ENCODE data around the gene AHR. TPM values are rescaled to one million over a fixed set of nuclear protein-coding genes. Genes with fewer than 3 reads are reported as not detected.

The AHR gene
- total RNA-seq, 6 donors from 2014 or later: 68.8 to 236 (median 95.6) TPM

DNA sequence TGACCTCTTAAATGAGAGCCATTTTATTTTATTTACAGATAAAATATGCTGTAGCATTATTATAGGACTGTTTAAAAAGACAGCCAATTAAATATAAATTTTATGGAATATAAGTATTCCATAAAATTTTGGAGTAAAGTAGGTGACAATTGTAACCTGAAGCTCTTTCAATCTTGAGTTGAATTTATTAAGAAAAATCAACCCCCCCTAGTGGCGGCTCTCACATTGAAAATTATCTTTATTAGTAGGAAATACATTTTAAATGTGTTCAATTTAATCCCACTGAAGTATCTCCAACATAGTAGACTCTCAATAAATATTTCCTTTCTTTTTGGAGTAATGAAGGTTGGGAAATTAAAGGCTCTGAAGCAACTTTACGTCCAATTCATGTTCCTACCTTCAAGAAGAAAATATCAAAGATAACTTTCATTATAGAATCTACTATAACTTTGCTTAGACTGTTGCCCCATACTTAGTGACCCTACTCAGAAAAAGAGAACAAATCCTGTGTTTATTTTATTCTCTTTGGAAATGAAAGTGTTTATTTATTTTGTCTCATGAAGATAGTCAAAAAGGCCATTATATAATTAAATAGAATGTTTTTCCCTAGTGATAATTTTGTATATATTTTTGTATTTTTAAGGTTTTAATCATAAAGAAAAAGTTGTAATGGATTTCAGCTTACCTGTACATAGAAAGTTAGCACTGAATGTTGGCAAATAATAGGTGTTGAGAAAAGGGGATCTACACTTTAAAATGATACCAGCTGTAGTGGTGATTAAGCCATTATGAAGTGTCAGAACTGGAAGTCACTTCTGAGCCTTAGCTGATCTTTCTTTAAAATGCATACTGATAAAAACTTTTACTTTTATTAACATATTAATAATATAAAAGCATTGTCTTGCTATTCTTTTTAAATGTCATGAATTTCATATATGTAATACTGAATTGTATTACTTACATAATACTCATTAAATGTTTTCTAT lies 3.3 kb downstream of the AHR start:
- Histone ChIP-seq H3K36me3 (no peaks in the 10 kb centered on the region), H3K27me3 (no peaks in the 10 kb centered on the region), H3K4me1 (peaks cover 34 to 54% (median 40%) of the 10 kb centered on the region in 4 donors), H3K4me3 (peak overlapping the region in 3 of 4 donors; percentile 64 to 84 (median 78)), H3K27ac (peak overlapping the region; percentile 93 to 99 (median 96)), H3K9me3 (no peaks in the 10 kb centered on the region)
- no peak for DNase-seq
- TF ChIP-seq, protein P1, sequence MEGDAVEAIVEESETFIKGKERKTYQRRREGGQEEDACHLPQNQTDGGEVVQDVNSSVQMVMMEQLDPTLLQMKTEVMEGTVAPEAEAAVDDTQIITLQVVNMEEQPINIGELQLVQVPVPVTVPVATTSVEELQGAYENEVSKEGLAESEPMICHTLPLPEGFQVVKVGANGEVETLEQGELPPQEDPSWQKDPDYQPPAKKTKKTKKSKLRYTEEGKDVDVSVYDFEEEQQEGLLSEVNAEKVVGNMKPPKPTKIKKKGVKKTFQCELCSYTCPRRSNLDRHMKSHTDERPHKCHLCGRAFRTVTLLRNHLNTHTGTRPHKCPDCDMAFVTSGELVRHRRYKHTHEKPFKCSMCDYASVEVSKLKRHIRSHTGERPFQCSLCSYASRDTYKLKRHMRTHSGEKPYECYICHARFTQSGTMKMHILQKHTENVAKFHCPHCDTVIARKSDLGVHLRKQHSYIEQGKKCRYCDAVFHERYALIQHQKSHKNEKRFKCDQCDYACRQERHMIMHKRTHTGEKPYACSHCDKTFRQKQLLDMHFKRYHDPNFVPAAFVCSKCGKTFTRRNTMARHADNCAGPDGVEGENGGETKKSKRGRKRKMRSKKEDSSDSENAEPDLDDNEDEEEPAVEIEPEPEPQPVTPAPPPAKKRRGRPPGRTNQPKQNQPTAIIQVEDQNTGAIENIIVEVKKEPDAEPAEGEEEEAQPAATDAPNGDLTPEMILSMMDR (IDR thresholded peaks at IDR 0.05): peak; percentile 46 to 75 (median 56)
- no peak for TF ChIP-seq EP300 (IDR thresholded peaks at IDR 0.05)
- WGBS, 2 donors: 2 to 4% methylated on average over 2 of the region's 2 CpGs
- no peak for ATAC-seq (ENCODE audit: low FRiP score in 2 of 2)

DNA sequence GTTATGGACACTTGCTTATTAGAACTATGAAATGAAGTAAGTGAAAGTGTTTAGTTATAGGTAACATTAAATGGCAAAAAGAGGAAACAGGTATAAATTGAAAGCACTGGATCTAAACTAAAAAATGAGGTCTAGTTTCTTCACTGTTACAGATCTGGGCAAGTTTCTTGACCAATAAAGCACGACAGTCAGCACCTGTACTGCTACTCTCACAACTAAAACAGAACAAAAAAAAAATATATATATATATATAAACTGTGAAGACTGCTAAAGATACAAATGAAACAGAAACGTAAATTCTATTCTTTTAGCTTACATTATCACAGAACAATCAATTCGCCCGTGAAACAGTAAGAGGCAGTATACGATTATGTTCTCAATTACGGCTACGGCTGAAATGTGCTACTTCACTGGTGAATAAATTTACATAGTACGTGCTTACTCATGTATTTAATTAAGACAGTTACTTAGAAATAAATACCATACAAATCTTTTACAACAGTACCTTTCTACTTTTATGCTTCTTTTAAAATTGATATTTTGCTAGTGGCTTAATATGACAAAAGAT lies 4.2 kb downstream of the AHR start:
- TF ChIP-seq POLR2AphosphoS5 (IDR thresholded peaks at IDR 0.05): no peak
- TF ChIP-seq, protein P1 (IDR thresholded peaks at IDR 0.05): peak in 4 of 6 experiments; percentile 13 to 33 (median 27)
- TF ChIP-seq POLR2A (IDR thresholded peaks at IDR 0.05): no peak
- no peak for TF ChIP-seq EP300 (IDR thresholded peaks at IDR 0.05)
- peaks cover 43 to 56% (median 43%) of the 10 kb centered on the region in 4 donors for H3K4me1 ChIP-seq
- H3K27ac ChIP-seq: peak overlapping the region; percentile 23 to 99 (median 96)
- H3K4me3 ChIP-seq: peak overlapping the region in 3 of 4 donors; percentile 4 to 84 (median 64)
- WGBS, 2 donors: 15 to 18% methylated on average over 8 of the region's 8 CpGs
- H3K9me3 ChIP-seq: no peaks in the 10 kb centered on the region
- H3K36me3 ChIP-seq: no peaks in the 10 kb centered on the region
- no peak for DNase-seq
- no peaks in the 10 kb centered on the region for H3K27me3 ChIP-seq
- ATAC-seq (ENCODE audit: low FRiP score in 2 of 2): no peak

DNA sequence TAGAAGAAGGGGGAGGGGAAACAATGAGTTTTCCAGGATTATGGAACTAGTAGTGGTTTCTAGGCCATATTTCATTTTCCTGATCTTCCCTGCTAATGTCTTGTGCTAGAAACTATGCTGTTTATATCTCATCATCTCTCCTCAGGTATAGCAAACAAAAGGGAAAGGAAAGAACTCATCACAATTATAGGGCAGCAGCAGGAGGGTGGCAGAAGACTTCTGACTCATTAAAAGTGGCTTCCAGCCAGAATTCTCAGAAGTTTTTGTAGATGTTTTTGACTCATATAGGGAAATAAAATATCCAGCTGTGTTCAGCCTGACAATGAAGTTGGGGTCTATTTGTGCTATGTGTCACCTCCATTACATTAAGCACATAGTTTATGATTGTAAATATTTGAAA lies 6.5 kb downstream of the AHR start:
- H3K4me1 ChIP-seq: peaks cover 53 to 73% (median 57%) of the 10 kb centered on the region in 4 donors
- H3K27me3 ChIP-seq: no peaks in the 10 kb centered on the region
- DNase-seq: no peak
- no peak for TF ChIP-seq POLR2A (IDR thresholded peaks at IDR 0.05)
- TF ChIP-seq EP300 (IDR thresholded peaks at IDR 0.05): peak in 1 of 4 donors; percentile 30
- TF ChIP-seq, protein P1 (IDR thresholded peaks at IDR 0.05): no peak
- peak in 1 of 2 donors; percentile 18 for TF ChIP-seq POLR2AphosphoS5 (IDR thresholded peaks at IDR 0.05)
- no peaks in the 10 kb centered on the region for H3K9me3 ChIP-seq
- H3K27ac ChIP-seq: peak overlapping the region; percentile 57 to 99 (median 84)
- peak; percentile 36 to 38 for ATAC-seq (ENCODE audit: low FRiP score in 2 of 2)
- H3K36me3 ChIP-seq: no peaks in the 10 kb centered on the region
- H3K4me3 ChIP-seq: peak overlapping the region in 3 of 4 donors; percentile 9 to 64 (median 11)

DNA sequence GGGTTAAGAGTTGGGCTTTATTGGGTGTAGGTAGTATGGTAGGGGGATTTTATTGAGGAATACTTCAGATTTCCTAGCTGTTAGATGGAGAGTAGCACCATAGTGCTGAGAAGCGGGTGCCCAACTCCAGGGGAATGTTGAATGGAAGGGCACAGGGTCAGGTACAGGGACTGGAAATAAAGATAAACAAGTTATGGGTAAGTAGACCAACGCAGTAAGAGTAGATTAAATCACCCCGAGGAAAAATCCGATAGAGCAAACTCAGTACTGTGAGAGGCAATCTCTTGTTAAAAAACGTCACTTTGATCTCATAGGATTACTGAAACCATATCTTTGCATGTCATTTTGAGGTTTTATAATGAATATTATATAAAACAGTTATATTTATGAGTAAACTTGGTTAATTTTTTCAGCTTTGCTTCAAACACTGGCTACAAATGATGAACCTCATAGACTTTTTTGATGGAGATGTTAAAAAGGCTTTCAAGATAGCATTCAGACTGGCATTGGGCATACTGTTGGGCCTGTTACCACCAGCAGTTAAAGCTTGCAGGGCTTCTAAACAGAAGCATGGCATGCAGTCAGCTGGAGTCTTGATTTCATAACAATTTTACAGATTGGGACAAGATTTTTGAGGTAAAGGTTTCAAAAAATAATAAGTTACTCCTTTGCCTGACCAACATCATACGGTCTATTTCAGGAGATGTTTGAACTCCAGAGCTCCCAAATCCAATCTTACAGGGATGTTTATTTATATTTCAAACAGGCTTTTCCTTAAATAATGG lies 7.1 kb downstream of the AHR start:
- Histone ChIP-seq H3K27ac (peak overlapping the region; percentile 57 to 99 (median 84)), H3K9me3 (no peaks in the 10 kb centered on the region), H3K27me3 (no peaks in the 10 kb centered on the region), H3K4me3 (peak overlapping the region in 2 of 4 donors; percentile 11 to 64), H3K4me1 (peaks cover 57 to 77% (median 62%) of the 10 kb centered on the region in 4 donors), H3K36me3 (peaks cover 0 to 6% (median 0%) of the 10 kb centered on the region in 4 donors)
- TF ChIP-seq POLR2AphosphoS5 (IDR thresholded peaks at IDR 0.05) (no peak), POLR2A (IDR thresholded peaks at IDR 0.05) (no peak), EP300 (IDR thresholded peaks at IDR 0.05) (no peak)
- TF ChIP-seq, protein P1 (IDR thresholded peaks at IDR 0.05): no peak
- no peak for DNase-seq
- 46 to 48% methylated on average over 6 of the region's 6 CpGs for WGBS, 2 donors
- ATAC-seq (ENCODE audit: low FRiP score in 2 of 2): no peak

Measured in upper lobe of left lung (tissue), 6 donors.